Thoracic aorta (tissue), 2 donors: Measurements from ENCODE around the gene RBM18. TPM values are rescaled to one million over a fixed set of nuclear protein-coding genes. Genes with fewer than 3 reads are reported as not detected.

Source experiments
- ATAC-seq: fragments of 150-250 bp; one replicate; pipeline ENCODE4 v1.8.0; 2017; ENCODE audit warnings: low read depth; ENCODE audit not compliant: insufficient number of reproducible peaks, low FRiP score
- DNase-seq: peaks from one replicate; pipeline ENCODE4 v3.0.0-alpha.2; 2020; ENCODE audit warnings: low spot score
- H3K27ac ChIP-seq, 2 donors: fragments of 200-600 bp; sonication (generic); 1 replicate in 1 of 2; 2 replicates in 1 of 2; pipeline ENCODE4 v1.5.1; 2016; ENCODE audit warnings: mild to moderate bottlenecking in 2 of 2, moderate library complexity in 2 of 2
- H3K27me3 ChIP-seq: fragments of 200-600 bp; sonication (generic); replicated peaks from 2 replicates; pipeline ENCODE4 v1.6.0; 2016; ENCODE audit warnings: mild to moderate bottlenecking; ENCODE audit not compliant: insufficient read depth
- H3K36me3 ChIP-seq: fragments of 200-600 bp; sonication (generic); one replicate; pipeline ENCODE4 v1.5.1; 2016
- H3K4me1 ChIP-seq, 2 donors: fragments of 200-600 bp; sonication (generic); 1 replicate in 1 of 2; 2 replicates in 1 of 2; pipeline versions ENCODE4 v1.5.1 to v1.6.0; 2016; ENCODE audit warnings: low read depth in 2 of 2, mild to moderate bottlenecking in 1 of 2; ENCODE audit not compliant: control insufficient read depth in 1 of 2
- H3K4me3 ChIP-seq: fragments of 200-600 bp; sonication (generic); 2 replicates; pipeline ENCODE4 v1.5.1; 2016; ENCODE audit warnings: mild to moderate bottlenecking
- H3K9me3 ChIP-seq: fragments of 200-600 bp; sonication (generic); 2 replicates; pipeline ENCODE4 v1.5.1; 2016
- total RNA-seq, 2 donors: library from RNA; depleted of rRNA; stranded (reverse); fragments of >200 nt; gene quantifications; one replicate each; pipeline versions ENCODE4 v1.1.0 to v1.2.3, GENCODE V29; 2016
- TF ChIP-seq, protein P1 (sequence below): fragments of 200-600 bp; sonication (generic); IDR thresholded peaks from one replicate; pipeline ENCODE4 v1.5.1; 2019; ENCODE audit warnings: antibody characterized with exemption

Gene RBM18
- total RNA-seq, 2 donors from 2014 or later = 7.3 to 10.5 TPM

- H3K4me1 ChIP-seq = peaks cover 0 to under 1% of the 10 kb centered on the region in 2 donors
- no peaks in the 10 kb centered on the region for H3K36me3 ChIP-seq
- DNase-seq (no peak), ATAC-seq (no peak)
- no peaks in the 10 kb centered on the region for H3K9me3 ChIP-seq
- H3K4me3 ChIP-seq = no peak overlapping the region
- TF ChIP-seq, protein P1, sequence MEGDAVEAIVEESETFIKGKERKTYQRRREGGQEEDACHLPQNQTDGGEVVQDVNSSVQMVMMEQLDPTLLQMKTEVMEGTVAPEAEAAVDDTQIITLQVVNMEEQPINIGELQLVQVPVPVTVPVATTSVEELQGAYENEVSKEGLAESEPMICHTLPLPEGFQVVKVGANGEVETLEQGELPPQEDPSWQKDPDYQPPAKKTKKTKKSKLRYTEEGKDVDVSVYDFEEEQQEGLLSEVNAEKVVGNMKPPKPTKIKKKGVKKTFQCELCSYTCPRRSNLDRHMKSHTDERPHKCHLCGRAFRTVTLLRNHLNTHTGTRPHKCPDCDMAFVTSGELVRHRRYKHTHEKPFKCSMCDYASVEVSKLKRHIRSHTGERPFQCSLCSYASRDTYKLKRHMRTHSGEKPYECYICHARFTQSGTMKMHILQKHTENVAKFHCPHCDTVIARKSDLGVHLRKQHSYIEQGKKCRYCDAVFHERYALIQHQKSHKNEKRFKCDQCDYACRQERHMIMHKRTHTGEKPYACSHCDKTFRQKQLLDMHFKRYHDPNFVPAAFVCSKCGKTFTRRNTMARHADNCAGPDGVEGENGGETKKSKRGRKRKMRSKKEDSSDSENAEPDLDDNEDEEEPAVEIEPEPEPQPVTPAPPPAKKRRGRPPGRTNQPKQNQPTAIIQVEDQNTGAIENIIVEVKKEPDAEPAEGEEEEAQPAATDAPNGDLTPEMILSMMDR = no peak
- peaks cover 16% of the 10 kb centered on the region for H3K27me3 ChIP-seq
- no peak overlapping the region for H3K27ac ChIP-seq
Observed at GRCh38 chr9:122234022-122234748, 30.5 kb downstream of the RBM18 start.

- Histone ChIP-seq H3K27ac (no peak overlapping the region), H3K36me3 (no peaks in the 10 kb centered on the region), H3K4me3 (no peak overlapping the region), H3K9me3 (no peaks in the 10 kb centered on the region), H3K27me3 (peaks cover 20% of the 10 kb centered on the region), H3K4me1 (peaks cover 2 to 12% of the 10 kb centered on the region in 2 donors)
- TF ChIP-seq, protein P1 = no peak
- ATAC-seq (no peak), DNase-seq (no peak)
Observed at GRCh38 chr9:122232796-122233306, 31.8 kb downstream of the RBM18 start.

GRCh38 chr9:122229485-122229837 lies 35.2 kb downstream of the RBM18 start:
- TF ChIP-seq, protein P1 = no peak
- H3K9me3 ChIP-seq = no peaks in the 10 kb centered on the region
- peaks cover 8 to 34% of the 10 kb centered on the region in 2 donors for H3K4me1 ChIP-seq
- ATAC-seq (no peak), DNase-seq (no peak)
- H3K36me3 ChIP-seq = no peaks in the 10 kb centered on the region
- peaks cover 37% of the 10 kb centered on the region for H3K27me3 ChIP-seq
- no peak overlapping the region for H3K4me3 ChIP-seq
- no peak overlapping the region for H3K27ac ChIP-seq

DNA sequence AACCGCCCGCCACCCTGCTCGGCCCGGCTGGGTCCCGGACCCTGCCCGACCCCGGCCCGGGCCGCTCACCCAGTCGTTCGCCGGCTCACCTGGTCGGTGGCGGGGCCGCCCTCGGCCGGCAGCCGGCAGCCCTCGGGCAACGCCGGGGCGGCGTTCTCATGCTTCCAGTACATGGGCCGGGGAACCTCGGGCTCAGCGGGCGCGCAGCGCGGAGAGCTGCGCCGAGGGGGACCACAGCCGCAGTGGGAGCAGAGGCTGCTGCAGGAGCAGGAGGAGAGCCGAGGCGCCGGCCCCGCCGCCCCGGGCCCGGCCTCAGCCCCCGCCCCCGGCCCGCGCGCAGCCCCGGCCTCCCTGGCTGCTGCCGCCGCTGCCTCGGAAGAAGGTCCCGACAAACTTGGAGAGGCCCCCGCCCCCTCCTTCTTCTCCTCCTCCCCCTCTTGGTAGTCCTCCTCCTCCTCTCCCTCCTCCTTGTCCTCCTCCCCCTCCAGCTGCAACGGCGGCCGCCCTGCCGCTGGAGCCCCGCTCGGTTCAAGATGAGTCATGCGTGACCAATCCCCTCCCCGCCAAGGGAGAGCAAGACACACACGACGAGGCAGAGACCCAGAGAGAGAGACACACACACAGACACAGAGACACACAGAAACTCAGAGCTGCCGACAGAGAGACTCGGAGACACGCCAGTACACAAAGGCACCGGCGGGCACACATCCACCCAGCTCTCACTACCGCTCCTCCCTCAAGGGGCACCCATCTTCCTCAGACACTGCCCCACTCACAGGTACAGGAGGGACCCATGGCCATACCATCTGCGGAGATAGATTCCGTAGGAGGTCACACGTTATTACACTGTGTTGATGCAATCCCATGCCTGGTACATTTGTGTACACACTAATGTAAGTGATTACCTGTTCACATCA lies 35.8 kb downstream of the RBM18 start, which contains the start of gene LHX6:
TSS of gene LHX6 (minus strand) at position 390 of the 917 bp plus-strand sequence. CDS start at position 173, 217 bp downstream.
- Histone ChIP-seq H3K9me3 (no peaks in the 10 kb centered on the region), H3K4me3 (peak within 1 kb of the TSS; percentile 67), H3K36me3 (no peaks in the 10 kb centered on the region), H3K27me3 (peaks cover 37% of the 10 kb centered on the region), H3K4me1 (peaks cover 8 to 34% of the 10 kb centered on the region in 2 donors), H3K27ac (no peak within 1 kb of the TSS)
- no peak for DNase-seq
- no peak for ATAC-seq
- TF ChIP-seq, protein P1 = no peak

GRCh38 chr9:122228191-122228567 lies 36.5 kb downstream of the RBM18 start:
- Histone ChIP-seq H3K36me3 (no peaks in the 10 kb centered on the region), H3K4me3 (peak overlapping the region; percentile 67), H3K27me3 (peaks cover 37% of the 10 kb centered on the region), H3K27ac (no peak overlapping the region), H3K4me1 (peaks cover 8 to 34% of the 10 kb centered on the region in 2 donors), H3K9me3 (no peaks in the 10 kb centered on the region)
- TF ChIP-seq, protein P1 = no peak
- ATAC-seq = no peak
- no peak for DNase-seq
